Ureter (tissue), 1 donor: ENCODE data around the gene NEK2. TPM values are rescaled to one million over a fixed set of nuclear protein-coding genes. Genes with fewer than 3 reads are reported as not detected.
"Not testable (repeated sequence)": the region's sequence is repeated elsewhere in the genome, so short reads cannot be mapped to it uniquely, and the experiment has no call there.

ENCODE experiments used
- DNase-seq: peaks from one replicate; pipeline ENCODE4 v3.0.0-alpha.2; 2020; ENCODE audit warnings: low spot score
- total RNA-seq: library from RNA; stranded (reverse); gene quantifications from one replicate; pipeline ENCODE4 v1.2.4, GENCODE V29; 2023
- donor health status: DM: yes; HTN: yes; CAD: no.

The NEK2 gene
- not detected for total RNA-seq

DNA sequence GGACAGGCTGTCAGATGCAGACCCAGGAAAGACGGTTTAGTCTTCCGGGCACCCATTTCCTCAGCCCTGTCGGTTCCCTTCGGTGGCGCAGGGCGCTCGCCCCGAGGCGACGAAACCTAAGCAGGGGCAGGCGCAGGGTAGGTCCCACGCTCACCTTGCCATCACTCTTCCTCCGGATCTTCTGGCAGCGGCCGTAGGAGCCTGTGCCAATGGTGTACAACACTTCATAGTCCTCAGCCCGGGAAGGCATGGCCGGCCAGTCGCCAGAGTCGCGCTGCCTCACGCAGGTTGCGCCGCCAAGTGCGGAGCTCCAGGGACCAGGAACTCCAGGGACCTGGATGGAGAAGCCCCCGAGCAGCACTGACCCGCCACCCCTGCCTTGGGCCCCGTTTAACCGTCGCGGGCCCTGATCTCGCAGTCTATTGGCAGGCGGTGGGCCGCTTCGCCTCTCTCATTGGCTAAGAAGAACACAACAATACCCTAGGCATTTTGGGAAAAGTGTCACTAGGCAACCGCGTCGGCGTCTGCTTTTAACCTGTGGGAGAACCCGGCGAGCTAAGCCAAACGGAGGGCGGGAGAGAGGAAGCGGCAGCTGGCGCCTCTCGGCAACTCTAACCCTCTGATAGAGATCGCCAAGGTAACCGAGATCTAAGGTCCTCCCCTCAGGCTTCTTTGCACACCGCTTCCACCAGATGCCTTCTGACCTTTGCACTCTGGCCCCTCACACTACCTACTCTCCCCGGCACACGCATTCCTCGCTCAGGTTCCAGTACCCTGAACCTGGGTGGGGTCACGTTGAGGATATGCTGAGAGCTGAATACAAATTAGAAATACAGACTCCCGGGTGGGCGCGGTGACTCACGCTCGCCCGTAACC lies at the start of gene NEK2:
Gene NEK2 (minus strand): TSS at position 392 of the 876 bp plus-strand sequence. CDS start 142 bp downstream, at position 250.
- DNase-seq, result peak; percentile 87

DNA sequence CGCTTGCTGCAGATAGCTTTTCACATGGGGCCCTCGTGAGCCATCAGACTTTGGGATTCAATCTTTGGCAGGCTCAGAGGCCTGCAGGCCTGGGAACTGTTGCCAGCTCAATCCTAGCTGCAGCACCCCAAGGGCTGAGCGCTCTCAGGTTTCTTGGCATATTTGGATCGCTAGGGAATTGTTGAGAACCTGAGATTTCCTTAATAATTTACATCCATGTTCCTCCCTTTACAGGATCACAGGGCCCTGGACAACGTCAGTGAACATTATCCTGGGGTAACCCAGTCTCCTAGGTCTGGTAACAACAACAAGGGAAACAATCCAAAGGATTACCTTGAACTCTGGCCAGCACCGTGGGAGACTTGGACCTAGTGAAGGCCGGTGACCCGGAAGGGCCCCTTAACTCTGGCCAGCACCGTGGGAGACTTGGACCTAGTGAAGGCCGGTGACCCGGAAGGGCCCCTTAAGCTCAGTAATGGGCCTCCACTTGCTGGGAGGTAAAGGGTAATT lies 49.3 kb upstream of the NEK2 start:
- DNase-seq, result peak; percentile 19

DNA sequence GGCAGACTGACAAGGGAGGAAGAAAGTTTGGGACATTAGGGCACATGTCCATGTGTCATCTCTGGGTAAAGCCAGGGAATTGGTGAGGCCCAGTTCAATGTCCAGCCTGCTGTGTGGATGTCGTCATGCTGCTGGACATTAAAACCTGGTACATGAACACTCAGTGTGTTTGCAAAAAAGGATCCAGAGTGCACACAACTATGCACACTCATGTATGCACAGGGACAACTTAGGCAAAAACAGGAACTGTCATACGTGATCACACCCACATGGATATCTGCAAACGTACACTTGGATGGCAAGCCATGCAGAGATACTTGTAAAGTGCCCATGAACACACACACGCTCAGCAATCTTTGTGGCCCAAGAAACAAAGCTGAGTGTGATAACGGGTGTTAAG lies 47.9 kb upstream of the NEK2 start:
- DNase-seq, result no peak

DNA sequence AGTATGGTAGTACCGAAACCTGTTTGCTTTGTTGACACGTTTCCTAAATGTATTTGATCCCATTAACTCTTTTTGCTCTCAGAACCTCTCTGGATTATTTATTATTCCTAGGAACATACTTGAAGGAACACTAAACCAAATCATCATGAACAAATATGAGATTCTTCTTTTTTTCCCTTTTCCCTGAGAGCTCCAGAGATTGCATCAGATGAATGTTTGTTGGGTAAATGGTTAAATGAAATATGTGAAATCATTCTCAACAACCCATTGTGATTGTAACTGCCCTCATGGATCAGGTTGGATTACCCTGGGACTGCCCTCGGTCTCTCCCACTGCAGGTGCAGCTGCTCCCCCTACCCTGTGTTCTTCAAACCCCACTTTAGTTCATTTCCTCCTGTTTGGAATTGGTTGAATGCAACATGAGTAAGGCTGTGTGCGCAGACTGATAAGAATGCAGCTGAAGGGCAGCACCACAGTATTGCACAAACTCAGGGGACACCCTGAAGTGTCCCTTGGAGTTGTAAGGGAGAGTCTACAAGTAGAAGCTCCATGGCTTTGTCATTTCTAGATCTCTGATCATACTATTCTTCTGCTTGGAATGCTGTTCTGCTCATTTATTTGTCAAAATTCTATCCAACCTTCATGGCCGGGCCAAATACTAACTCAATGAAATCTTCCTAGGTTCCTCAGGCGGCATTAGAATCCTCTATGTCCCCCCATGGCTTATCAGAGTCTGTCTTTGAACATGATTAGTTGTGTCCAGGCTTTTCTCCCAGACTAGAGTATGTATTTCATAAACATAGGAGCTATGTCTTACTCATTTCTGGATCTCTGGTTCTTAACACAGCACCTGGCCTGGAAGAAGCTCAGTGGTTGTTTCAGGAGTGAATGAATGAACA lies 47.1 kb upstream of the NEK2 start:
- no peak for DNase-seq

DNA sequence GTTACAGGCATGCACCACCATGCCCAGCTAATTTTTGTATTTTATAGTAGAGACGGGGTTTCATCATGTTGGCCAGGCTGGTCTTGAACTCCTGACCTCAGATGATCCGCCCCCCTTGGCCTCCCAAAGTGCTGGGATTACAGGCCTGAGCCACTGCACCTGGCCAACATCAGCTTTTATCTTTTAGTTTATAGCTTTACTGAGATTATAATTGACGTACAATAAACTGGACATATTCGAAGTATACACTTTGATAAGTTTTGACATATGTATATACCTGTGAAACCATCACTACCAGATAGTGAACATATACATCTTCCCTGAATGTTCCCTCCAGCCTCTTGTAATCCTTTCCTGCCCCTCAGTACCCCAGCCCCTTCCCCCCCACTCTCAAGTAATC lies 41.1 kb upstream of the NEK2 start:
- DNase-seq, result not testable (repeated sequence)

DNA sequence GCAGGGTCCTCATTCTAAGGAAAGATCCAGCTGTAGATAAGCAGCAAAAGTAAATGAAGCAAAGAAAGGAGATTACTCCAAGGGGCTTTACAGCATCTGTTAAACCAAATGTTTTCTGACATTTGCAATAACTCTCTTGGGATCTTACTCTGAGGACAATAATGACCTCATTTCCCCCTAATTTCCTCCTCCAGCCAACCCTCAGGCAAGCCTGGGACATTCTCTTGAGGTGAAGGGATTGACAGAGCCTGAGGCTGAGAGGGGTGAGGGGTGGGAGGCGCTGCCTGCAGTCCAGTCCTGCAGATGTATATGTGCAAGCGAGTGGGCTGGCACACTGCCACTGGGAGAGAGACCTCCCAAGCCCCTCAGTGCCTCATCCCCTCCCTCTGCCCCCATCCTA lies 40.5 kb upstream of the NEK2 start:
- no peak for DNase-seq

DNA sequence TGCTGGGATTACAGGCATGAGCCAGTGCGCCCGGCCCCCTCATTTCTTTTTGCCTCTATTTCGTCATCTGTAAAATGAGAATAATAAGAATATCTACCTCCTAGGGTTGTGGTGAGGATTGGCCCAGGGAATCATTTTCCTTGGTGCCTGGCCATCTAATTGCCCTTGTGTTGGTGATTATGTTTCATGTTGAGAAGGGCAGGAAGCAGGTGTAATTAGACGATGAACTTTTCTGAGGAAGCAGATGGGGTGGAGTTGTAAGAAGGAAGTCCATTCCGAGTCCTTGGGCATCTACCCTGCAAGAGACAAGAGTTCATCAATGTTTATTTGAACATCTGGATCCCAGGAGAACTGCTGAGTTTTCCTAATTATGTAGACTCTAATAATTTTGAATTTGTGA lies 38.7 kb upstream of the NEK2 start:
- no peak for DNase-seq

DNA sequence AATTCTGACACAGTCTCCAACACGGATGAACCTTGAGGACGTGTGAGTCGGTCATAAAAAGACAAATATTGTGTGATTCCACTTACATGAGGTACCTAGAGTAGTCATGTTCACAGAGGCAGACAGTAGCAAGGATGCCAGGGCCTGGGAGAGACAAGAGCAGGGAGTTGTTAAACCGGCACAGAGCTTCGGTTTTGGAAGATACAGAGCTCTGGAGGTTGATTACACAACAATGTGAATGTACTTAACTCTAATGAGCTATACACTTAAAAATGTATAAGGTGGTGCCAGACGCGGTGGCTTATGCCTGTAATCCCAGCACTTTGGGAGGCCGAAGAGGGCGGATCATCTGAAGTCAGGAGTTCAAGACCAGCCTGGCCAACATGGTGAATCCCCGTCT lies 37.8 kb upstream of the NEK2 start:
- no peak for DNase-seq

DNA sequence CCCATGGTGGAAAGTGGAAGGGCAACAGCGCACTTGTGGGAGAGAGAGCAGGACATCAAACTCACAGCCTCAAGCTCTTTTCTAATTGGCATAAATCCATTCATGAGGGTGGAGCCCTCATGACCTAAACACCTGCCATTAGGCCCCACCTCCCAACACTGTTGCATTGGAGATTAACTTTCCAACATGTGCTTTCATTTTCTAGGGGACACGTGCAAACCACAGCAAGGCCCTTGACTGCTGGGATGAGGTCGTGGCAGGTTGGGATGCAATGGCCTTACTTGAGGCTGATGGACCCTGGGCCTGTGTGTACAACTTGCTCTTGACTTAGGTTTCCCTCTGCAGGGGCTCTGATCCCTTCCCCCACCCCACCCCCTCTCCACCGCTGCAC lies 35.9 kb upstream of the NEK2 start:
- DNase-seq, result no peak

DNA sequence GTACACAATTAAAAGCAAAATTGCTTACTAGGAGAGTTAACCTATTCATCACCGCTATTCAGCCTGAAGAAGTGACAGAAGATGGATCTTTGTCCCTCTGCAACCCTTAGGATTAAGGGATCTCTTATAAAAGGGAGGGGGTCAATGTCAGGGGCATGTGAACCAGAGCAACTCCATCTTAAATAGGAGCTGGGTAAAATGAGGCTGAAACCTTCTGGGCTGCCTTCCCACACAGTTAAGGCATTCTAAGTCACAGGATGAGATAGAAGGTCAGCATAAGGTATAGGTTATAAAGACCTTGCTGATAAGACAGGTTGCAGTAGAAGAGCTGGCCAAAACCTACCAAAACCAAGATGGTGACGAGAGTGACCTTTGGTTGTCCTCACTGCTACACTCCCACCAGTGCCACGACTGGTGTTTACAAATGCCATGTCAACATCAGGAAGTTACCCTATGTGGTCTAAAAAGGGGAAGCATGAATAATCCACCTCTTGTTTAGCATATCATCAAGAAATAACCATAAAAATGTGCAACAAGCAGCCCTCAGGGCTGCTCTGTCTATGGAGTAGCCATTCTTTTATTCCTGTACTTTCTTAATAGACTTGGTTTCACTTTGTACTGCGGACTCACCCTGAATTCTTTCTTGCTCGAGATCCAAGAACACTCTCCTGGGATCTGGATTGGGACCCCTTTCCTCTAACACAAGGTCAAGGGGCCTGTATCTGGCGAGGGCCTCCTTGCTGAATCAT lies 35.3 kb upstream of the NEK2 start:
- no peak for DNase-seq

DNA sequence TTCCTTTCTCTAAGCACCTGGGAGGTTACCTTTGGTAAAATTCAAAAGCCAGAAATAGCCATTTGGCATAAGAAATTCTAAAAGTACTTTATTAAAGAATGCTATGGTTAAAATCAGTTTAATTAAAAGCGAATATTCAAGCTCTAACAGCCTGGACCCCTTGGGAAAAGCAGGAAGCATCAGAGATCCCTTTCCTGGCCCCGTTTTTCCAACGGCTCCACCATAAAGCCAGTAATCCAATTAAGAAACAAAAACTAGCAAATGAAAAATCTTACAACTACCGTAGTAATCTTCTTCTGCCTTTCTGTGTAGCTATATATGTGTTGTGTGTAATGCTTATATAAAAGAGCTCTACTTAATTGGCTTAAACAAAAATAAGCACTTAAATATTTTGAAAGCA lies 33.5 kb upstream of the NEK2 start:
- no peak for DNase-seq

DNA sequence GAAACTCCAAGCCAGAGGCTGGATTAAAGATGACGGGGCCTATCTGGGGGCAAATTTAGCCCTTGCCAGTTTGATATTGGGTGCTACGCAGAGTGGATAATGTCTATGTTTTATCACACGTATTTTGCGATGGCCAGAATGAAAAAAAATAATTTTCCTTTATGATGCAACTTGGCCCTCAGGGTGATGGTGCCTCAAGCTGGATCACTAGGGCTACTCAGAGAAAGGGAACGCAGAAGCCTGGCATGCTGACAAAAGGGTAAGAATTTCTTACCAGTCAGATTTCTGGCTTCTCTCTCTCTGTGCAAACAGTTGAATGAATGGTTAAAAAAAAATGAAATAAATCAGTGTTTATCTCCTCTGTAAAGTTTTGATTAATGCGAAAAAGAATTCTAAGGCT lies 32.6 kb upstream of the NEK2 start:
- no peak for DNase-seq

DNA sequence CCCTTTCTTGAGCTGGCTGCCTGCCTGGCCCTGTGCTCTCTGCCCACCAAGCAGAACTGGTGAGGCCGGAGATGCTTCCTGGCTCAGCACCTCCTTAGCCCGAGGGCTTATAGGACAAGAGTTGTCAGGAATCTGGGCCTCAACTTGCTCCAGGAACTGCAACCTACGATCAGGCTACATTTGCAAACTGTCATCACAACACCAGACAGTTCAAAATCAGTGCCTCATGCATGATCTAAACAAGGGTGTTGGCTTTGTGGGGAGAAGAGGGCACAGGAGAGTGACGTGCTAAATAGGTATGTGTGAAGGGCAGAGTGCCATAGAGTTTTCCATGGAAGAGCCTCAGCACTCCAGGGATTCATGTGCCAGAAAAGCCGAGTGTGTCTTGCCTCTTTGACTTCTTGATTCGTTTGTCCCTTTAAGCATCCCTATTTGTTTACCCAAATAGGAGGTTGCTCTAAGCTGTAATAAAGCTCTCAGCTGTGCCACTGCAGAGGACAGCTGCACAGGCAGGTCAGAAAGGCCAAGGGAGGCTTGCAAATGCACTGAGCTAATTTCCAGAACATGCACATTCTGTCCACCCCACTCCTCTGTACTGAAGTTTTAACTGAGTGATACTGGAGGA lies 30.2 kb upstream of the NEK2 start:
- no peak for DNase-seq

DNA sequence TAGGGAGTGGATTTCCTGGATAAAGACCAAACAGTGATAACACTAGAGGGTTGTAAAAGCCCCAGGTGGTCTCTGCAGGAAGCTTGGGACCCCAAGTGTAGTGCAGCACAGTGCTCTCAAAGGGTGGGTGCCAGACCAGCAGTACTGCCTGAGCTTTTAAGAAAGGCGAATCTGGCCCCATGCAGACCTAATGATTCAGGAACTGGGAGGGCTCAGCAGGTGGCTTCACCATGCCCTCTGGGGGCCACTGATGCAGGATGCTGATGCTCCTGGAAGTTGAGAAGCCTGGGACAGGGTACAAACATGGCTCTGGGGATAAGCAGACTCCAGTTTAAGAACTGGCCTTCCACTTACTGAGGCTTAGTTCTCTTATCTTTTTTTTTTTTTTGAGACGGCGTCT lies 29.1 kb upstream of the NEK2 start:
- DNase-seq, result no peak

DNA sequence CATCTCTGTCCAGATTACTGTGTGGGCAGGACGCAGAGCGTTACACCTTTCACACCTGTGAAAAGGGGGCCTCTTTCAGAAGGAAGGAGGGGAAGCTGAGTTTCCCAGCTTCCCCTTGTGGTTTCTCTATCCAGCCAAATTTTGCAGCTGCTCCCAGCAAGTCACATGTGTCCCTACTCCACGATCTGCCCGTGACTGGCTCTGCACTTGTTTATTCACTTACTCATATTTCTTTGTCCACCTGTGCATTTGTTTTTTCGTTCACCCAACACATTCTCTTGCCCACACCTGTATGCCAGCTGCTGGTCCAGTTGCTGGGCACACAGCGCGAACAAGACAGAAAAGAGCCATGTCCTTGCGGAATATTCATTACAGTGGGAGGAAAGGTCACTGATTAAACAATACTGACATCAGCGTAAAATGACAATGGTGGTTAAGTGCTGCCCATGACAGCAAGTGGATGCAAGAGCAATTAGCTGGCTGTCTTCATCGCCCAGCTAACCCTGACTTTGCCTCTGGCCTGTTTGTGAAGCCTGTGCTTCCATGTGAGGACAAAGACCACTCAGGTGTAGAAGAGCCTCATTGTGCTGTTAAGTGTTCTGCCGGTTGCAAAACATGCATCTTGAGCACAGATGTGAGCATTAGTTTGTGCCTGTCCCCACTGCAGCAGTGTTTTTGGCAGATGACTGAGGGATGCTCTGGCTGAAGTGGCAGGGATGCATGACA lies 28.6 kb upstream of the NEK2 start:
- DNase-seq, result no peak

DNA sequence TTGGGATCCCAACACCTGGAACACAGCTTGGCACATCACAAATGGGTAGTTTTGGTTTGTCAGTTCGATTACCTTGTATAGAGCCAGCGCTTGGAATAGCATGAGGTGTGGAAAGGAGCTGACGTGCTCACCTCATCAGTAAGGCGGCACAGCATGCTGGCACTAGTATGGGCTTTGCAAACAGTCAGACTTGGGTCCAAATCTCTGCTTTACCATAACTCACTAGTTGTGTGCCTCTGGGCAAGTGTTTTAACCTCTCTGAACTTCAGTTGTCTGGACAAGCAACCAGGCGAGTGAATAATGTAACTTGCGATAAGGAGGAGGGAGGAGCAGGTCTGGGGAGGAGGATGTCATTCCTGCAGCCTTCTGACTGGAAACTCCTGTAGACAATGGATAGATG lies 26.3 kb upstream of the NEK2 start:
- DNase-seq, result no peak

DNA sequence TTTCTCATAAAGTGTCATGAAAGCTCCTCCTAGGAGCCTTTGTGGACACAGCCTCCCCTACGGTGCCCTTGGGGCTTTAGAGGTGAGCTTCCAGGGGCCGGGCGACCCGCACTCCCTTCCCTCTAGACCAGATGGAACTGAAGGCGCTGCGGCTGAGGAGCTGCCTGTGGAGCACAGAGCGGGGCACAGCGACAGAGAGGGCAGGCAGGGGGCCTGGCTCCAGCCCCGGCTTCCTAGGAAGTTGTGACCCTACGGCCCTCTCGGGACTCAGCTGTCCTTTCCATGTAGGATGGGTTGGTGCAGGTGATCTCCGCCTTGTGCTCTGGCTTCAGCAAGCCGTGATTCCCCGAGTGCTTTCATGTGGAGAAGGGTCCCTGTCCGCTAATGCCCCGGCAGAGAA lies 23.6 kb upstream of the NEK2 start:
- no peak for DNase-seq

DNA sequence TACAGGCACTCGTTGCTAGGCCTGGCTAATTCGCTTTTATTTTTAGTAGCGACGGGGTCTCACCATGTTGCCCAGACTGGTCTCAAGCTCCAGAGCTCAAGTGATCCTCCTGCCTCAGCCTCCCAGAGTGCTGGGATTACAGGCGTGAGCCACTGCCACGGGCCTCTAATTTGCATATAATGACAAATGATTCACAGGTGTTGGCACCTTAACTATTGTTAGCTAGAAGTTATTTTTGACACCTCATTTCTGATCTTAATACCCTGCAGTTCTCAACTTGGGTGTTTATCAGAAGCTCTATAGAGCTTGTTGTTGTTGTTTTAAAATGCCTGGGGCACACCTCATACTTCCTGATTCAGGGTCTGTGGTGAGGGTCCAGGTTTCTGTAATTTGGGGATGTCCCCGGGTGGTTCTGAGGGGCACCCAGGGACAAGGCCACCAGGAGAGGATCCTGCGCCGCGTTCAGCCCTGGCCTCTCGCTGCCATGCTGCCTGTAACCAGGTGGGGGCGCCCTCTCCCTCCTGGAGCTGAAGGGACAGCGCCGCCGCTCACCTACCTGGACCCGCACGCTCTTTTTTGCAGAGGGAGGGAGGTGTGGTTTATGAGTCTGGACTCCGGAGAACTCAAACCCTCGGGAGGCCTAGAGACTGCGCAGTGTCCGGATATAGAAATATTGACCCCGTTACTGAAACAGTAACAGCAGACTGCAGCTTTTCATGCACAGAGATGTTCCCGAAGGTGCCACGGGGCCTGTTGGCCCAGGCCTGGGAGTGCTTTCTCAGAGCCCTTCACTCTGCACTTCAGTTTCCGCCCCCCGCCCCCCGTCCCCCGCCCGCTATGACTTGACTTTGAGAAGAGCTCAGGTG lies 23.0 kb upstream of the NEK2 start:
- DNase-seq, result peak; percentile 75

DNA sequence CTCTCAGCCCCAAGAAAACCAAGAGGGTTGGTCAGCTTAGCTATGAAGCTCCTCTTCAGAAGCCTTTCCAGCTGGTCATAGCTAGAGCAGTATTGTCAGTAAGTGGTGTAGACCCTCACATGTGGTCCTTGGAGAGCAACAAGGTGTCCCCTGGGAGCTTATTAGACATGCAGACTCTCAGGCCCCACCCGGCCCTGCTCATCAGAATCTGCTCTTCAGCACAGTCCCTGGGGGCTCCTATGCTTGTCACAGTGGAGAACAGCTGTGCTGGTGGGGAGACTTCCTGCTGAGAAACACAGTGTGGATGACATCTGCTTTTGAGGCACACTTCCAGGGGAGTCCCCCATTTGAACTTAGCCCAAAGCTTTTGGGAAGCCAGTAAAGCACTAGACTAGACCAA lies 21.9 kb upstream of the NEK2 start:
- no peak for DNase-seq
